ENCODE measurements around the gene CSTA.

The CSTA gene

GRCh38 chr3:122382888-122383666, 58.0 kb downstream of the CSTA start, which contains the start of gene MIX23:
TSS of gene MIX23 (minus strand) at chr3:122383231. CDS start at chr3:122383224, 7 bp downstream.
- peak; percentile 71 to 87 for DNase-seq

GRCh38 chr3:122383771-122384697, 59.0 kb downstream of the CSTA start, which contains the start of gene FAM162A:
TSS of gene FAM162A (plus strand) at chr3:122384182. CDS start at chr3:122384266, 84 bp downstream.
- peak; percentile 88 to 95 for DNase-seq

- DNase-seq, result no peak
Observed at GRCh38 chr3:122387709-122388108, 62.7 kb downstream of the CSTA start.

DNA sequence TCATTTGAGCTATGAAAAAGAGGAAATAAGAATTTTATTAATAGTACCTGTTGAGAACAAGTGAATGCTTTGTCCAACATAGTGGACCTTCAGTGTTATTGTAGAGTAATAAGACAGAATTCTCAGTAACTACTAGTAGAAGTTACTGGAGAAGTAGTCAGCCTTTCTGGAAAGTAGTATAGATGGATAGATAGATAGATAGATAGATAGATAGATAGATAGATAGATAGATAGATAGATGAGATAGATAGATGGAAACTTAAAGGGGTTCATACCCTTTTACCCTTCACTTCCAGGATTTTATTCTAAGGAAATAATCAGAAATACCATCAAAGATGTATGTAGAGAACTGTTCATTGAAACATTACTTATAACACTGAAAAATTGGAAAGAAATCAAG, 64.1 kb downstream of the CSTA start:
- no peak for DNase-seq

- no peak for DNase-seq
Observed at GRCh38 chr3:122389892-122390291, 64.8 kb downstream of the CSTA start.

DNA sequence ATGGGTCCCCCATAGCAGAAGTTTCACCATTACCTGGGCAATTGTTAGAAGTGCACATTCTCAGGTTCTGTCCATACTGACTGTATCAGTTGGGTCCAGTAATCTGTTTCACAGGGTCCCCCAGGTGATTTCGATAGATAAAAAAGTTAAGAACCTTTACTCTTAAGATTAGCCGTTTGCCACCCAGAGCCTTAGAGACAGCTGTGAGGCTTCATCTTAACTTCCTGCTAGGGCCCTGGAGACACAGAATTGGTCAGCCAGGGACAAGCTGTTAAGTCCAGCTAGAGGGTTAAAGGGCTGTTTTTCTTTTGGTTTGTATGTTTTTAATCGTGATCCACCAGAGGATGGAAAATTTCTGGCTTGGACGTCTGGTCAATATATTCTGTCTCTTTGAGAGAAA, 65.6 kb downstream of the CSTA start:
- DNase-seq, result no peak

Data from inflammatory macrophage treated with lipopolysaccharide for 1 hour (primary cell).